HTERT RPE-1 (cell line): ENCODE results near the gene SLC22A6.

Source experiments
- in situ Hi-C: fragments of 300-500 bp; cut with MboI; formaldehyde crosslinking; loops from 4 replicates; pipeline ENCODE4 v1.14.3; 2020; ENCODE audit warnings: low sequenced_read_pairs

Gene SLC22A6

DNA sequence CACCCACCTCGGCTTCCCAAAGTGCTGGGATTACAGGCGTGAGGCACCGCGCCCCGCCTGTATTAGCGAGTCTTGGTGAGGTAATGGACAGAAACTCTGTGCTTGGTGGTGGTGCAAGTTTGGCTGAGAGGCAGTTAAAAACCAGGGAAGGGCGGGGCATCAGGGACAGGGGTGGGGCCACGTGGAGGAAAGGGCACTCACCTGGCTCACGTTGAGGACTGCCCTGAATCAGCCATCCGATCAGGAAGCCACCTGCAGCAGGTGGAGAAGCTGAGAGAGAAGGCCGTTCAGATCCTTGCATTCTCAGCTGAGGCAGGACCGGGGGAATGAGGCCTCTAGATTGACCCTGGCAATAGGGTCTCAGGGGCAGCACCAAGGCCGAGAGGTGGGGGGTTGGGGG lies 51.5 kb downstream of the SLC22A6 start:
- in situ Hi-C loops: no loop called here

DNA sequence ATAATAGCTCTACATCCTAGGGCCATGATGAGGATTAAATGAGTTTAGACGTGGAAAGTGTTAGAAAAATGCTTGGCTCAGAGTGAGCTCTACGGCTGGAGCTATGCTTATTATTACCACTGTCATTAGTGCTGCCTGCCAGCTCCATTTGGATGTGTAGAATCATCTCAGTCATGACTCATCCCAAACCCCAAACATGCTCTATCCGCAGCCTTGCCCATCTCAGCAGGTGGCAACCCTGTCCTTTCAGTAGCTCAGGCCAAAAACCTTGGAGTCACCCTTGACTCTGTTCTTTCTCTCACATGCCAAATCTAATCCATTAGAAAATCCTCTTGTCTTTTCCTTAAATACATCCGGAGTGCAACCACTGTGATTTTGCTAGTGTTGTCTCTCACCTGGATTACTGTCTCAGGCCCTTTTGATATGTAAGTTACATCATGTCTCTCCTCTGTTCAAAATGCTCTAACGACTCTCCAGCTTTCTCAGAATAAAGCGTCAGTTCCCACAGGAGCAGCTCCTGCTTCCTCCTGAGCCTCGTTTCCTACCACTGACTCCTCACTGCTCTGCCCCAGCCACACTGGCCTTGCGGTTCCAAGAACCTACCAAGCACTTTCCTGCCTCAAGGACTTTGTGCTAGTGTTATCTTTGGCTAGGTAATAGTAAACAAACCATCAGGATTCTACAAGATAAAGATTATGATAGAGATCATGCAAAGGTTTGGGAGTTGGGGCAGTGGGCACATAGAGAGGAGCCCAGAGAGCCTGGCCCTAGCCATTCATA lies 53.1 kb downstream of the SLC22A6 start:
- in situ Hi-C loops: no loop called here

DNA sequence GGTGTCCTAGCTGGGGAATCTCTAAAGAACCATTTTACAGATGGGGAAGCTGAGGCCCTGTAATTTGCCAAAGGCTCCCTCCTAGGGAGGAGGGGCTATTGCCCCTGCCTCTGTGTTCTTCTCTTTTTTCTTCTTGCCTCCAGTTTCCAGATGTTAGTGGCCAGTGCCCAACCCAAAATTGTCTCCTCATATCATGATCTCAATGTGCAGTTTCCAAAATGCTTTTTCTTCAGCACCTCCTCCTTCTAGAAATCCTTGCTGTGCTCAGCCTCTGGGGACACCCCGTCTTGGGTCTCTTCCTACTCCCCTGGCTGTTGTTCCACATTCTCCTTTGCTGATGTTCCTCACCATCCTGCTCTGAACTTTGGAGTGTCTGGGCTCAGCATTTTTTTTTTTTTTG lies 54.1 kb downstream of the SLC22A6 start:
- in situ Hi-C loops: no loop called here

DNA sequence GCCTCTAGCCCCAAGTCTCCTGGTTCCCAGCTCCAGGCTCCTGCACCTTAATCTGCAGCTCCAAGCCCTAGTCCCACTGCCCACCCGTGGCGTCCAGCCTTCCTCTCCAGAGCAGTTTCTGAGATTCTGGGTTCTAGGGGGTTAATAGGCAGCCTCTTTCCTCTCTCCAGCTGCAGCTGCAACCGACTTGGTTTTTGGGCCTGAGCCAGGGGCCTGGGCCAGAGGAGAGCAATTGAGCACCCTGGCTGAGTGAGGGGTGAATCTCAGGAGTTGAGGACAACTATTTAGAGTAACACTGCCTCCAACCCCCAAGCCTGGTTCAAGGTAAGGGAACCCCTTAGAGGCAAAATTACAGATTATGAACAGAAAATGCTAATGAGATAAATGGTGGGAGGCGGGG lies 54.6 kb downstream of the SLC22A6 start:
- in situ Hi-C loops: no loop called here

DNA sequence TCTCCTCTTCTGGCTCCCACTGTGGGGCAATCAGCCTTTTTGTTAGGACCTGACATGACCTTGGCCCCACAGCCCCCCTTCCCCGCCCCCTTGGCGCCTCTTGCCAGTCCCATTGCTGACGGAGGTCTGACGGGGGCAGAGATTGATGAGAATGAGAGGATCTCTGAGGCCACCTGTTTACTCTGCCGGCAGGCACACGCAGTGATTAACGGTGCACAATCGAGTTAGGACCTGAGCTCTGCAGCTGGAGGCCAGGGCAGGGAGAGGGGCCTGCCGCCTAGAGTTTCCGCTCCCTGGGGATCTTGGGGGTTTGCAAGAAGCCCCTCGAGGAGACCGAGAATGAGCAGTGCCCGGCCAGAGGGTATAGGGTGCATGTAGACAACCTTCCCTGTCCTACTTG lies 56.8 kb downstream of the SLC22A6 start:
- in situ Hi-C loops: no loop called here

DNA sequence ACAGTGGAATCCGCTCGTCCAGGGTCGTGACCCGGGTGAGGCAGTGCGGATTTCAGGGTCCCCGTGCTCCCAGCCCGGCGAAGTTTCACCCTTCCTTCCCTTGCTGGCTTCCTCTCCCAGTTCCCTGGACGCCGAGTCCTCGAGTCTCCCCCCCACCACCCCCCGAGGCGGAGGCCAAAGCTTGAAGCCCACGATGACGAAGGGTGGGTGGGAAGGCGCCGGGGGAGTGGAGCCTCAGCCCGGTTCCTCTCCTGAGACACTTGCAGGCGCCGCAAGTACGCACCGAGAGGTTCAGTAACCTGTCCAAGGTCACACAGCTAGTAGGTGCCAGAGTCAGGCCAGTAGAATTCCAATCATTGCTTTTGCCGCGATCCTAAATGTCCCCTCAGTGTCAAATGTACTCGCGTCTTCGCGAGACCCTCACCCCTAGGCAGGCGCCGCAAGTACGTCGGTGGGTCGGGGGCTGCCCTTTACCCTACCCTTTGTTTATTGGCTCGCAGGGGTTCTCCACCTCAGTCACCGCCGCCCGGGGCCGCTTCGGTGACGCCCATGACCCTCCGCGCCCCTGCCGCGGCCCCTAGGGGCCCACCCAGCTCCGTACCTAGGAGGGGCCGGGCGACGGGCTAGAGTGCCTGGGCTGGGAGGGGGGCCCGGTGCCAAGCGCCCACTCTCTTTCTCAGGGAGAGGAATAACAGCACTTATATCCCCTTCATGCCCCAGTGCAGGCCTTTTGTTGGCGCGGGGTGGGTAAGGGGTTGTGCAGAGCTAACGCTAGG lies 57.9 kb downstream of the SLC22A6 start:
- in situ Hi-C loops: no loop called here
